NCI-H2029 (cell line): ENCODE results near the gene TNS3.
"Not testable (repeated sequence)": the region's sequence is repeated elsewhere in the genome, so short reads cannot be mapped to it uniquely, and the experiment has no call there.

Experiments used
- DNase-seq: peaks from one replicate; lab custom pipeline; 2025; lab: John Stamatoyannopoulos, UW

The TNS3 gene

GRCh38 chr7:47561715-47562446 is 20.0 kb downstream of the TNS3 start:
- DNase-seq: no peak

DNA sequence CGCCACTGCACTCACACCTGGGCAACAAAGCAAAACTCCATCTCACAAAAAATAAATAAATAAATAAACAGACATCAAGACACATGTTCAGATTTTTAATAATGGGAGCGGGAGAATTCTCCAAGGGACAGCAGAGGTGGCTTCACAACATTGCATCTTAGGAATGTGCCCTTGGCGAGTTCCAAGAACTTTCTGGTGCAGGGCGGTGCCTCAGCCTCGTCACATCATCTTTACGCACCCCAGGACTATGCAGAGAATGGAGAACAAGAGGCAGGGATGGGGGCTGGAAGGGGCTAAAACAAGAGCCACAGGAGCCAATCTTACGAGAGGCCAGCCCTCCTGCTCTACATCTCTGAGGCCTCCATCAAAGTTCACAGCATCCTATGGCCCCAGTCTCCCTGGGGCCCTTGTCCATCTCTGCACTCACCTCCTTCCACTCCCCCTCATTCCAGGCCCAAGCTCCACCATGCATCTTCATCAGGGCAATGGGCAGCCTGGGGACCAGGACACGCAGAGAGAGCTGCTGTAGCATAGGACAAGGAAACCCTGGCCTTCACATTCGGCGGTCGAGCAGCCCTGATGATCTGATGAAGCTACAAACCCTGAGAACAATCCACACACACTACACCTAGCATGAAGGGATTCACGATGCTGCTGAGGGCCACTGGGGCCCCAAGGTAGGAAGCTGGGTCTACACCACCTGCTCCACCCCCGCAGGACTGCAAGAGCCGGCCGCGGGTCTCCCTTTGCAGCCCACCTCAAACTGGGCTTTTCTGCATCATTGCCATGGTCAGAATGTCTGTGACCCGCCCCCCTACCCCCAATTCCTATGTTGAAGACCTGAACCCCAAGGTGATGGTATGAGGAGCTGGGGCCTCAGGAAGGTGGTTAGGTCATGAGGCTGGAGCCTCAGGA is 22.3 kb downstream of the TNS3 start:
- DNase-seq: no peak

DNA sequence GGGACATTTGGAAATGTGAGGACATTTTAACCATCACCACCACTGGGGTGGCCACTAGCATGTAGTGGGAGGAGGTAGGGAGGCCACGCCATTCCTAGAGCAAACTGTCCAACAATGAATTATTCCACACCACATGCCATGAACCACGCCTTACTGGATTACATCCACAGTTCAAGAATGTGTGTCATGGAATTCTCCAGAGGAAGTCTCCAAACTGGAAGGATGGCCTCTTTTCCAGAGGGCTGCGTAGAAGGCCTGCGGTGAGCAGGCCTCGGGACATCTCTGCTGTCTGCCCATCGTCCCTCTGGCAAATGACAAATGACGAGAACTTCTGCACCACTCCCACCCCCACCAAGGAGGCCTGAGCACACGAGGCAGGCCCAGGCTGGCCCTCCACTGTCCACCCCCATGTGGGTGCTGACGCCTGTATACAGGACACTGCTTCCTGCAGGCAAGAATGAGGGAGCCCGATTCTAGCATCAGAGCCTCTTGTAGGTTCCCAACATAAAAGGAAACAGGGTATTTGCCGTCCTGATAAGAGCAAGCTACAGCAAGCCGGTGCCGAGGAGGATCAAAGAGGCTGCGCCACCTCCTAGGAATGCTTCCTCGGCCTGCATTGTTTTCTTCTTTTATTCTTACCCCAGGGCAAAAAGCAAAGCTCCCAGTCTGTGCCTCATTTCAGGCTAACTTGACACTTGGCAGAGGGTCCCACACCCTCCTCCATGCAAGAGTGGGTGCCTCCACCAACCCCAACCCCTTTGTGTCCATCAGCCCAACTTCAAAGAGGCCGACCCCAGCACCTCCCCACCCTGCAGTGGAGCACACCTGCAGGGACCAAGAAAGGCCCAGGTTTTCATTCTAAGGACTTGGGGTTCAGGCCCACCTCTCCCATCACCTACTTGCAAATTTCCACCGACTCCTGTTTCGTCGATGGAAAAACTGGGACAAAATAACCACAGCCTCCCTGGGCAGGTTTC is 23.9 kb downstream of the TNS3 start:
- no peak for DNase-seq

GRCh38 chr7:47557317-47557693 is 24.6 kb downstream of the TNS3 start:
- DNase-seq: no peak

DNA sequence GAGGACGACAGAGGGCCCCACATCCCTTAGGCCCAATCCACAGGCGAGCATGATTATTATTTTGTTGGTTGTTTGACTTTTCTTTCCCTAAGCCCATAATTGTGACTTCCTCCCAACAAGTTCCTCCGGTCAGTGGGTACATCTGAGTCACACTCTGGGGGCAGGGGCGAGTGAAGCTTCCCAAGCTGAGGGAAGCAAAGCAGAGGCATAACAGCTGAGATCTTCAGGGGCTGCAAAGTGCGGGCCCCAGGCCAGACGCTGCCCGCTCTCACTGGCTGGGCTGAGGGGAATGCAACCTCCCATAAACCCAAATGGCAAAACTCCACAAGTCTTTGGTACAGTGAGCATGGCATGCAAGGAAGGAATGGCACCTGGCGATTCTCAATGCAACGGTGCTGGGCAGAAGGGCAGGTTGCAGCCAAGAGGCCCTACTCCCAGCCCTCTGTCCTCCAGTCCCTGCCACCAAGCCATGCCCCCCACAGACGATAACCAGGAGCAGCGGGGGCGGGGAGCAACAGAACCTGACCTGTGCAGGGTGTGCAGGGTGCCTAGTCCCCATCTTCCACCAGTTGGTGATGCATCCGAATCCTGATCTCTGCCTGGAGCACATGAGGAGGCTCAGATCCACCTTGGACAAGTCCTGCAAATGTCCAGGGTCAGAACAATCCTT is 25.3 kb downstream of the TNS3 start:
- DNase-seq: no peak

- no peak for DNase-seq
Measured at GRCh38 chr7:47553309-47553708, 28.6 kb downstream of the TNS3 start.

DNA sequence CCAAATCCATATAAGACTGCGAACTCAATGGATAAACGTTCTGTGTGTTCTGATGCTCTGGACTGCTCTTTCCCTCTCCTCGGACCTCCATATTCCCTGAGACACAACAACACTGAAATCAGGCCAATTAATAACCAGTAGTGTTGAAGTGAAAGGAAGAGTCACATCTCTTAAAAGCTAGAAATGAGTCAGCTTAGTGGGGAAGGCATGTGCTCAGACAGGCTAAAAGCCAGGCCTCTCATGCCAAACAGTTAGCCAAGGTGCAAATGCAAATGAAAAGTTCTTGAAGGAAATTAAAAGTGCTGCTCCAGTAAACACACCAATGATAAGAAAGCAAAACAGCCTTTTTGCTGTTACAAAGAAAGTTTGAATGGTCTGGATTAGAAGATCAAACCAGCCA is 29.3 kb downstream of the TNS3 start:
- no peak for DNase-seq

- DNase-seq: no peak
Measured at GRCh38 chr7:47551668-47552440, 30.1 kb downstream of the TNS3 start.

DNA sequence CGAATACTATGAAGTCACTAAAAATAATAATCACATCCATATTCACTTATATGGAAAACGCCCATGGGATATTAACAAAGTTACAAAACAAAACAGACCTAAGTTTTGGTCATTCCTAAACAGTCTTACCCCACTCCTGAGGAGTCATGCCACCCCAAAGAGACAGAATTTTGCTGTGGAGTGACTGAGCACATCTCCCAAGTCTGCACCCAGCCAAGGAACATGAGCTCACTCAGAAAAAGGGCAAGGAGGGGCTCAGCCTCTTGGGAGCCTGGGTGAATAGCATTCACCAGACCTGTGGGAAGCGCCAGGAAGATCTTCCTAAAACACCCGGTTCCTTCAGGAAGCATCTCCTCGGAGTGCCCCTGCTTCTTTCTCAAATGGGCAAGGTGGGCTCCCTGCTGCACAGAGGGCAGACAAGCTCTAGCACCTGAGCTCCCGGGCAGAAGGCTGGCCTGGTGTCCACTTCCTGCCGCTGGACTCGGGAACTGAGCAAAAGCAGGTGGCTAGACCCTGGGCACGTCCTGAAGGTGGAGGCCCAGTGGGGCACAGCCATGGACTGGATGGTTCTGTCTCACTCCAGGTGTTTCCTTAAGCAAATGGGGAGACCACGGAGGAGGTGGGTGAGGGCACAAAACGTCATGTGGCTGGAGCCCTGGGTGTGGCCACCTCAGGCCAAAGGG is 31.0 kb downstream of the TNS3 start:
- no peak for DNase-seq

DNA sequence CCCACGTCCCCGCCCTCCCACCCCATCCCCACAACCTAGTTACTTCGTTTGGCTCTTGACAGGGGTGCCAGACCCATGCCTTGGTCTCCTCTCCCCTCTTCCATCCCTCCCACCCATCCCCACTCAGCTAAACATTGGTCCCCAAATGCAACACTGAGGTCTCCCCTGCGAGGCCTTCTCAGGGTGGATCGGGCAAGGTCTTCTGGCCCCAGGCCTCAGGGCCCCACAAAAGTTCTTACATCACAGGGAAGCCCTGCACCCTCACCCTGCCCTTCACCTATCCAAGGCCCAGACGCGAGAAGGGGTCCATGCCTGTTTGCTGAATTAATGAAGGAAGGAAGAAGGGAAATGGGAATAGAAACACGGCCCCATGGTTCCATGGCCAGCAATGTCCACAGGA is 32.0 kb downstream of the TNS3 start:
- no peak for DNase-seq

GRCh38 chr7:47549397-47549796 is 32.5 kb downstream of the TNS3 start:
- DNase-seq: no peak

- no peak for DNase-seq
Measured at GRCh38 chr7:47548546-47548945, 33.4 kb downstream of the TNS3 start.

- no peak for DNase-seq
Measured at GRCh38 chr7:47546733-47547494, 35.0 kb downstream of the TNS3 start.

- no peak for DNase-seq
Measured at GRCh38 chr7:47546171-47546570, 35.7 kb downstream of the TNS3 start.

- DNase-seq: no peak
Measured at GRCh38 chr7:47544416-47544815, 37.5 kb downstream of the TNS3 start.

DNA sequence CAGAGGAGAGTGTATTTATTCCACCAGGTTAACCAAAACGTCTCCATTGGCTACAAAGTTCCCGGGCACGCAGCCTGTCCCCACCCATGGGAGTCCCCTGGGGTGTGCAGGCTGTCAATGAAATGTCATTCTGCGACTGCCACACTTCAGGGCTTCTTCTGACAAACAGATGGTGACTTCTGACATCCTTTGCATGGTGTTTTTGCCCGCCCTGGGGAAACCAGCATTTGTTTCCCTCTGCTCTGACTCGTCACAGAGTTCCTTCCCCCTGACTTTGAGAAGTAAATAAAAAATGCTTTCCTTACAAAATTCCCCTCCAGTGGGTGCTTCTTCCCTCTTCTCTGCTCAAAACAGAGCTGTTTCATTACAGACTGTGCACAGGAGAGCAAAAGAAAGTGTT is 38.2 kb downstream of the TNS3 start:
- no peak for DNase-seq

GRCh38 chr7:47543056-47543455 is 38.9 kb downstream of the TNS3 start:
- no peak for DNase-seq

DNA sequence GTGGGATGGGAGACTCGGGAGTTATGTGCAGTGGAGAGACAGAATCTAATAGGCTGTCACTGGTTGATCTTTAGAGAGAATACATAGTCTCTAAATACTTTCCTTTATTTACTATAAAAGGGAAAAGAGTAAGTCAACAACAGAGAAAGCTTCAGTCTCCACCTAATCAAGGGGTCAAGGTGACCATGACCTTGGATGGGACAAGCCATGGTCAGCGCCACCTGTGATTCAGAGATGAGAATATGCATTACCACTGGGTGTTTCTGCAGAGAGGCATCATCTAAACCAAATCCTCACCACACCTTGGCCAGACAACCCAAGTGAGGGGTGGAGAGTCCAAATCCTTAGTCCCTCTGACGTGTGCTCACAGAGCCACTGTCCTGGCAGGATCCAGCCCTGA is 39.9 kb downstream of the TNS3 start:
- DNase-seq: no peak

- not testable (repeated sequence) for DNase-seq
Measured at GRCh38 chr7:47541485-47541884, 40.4 kb downstream of the TNS3 start.
